ENCODE measurements around the gene PRPSAP1.

- TF ChIP-seq CTCF (conservative IDR thresholded peaks at IDR 0.05; ENCODE audit: low read depth, low read length) (no peak), EZH2 (IDR thresholded peaks at IDR 0.05; ENCODE audit: borderline replicate concordance, low read depth, low read length, poor library complexity, severe bottlenecking) (no peak)
Measured at GRCh38 chr17:76317535-76317934, 36.2 kb downstream of the PRPSAP1 start.
